Activated T-cell treated with anti-CD3 and anti-CD28 coated beads, Interleukin-2, amount 50 U/mL, for 72 hours (primary cell): ENCODE measurements around the gene HUWE1. TPM values are rescaled to one million over a fixed set of nuclear protein-coding genes. Genes with fewer than 3 reads are reported as not detected.
"Not testable (repeated sequence)": the region's sequence is repeated elsewhere in the genome, so short reads cannot be mapped to it uniquely, and the experiment has no call there.

ENCODE experiments used
- ATAC-seq, 2 donors: fragments of 150-1000 bp; cut with Tn5 transposase; replicated peaks in 1 of 2; 2 replicates each; pipeline ENCODE4 v1.10.0; 2021; ENCODE audit warnings: moderate library complexity in 2 of 2, mild to moderate bottlenecking in 1 of 2
- DNase-seq, 2 donors: peaks; one replicate each; pipeline ENCODE4 v3.0.0; 2021 to 2022; ENCODE audit warnings: mixed read lengths in 1 of 2
- H3K27ac Mint-ChIP-seq: one replicate; pipeline ENCODE4 v1.8.0; 2022; ENCODE audit warnings: mild to moderate bottlenecking, moderate library complexity, mixed read lengths
- H3K27me3 Mint-ChIP-seq: one replicate; pipeline ENCODE4 v1.8.0; 2022; ENCODE audit warnings: low read depth, mixed read lengths
- H3K36me3 Mint-ChIP-seq, 2 donors: one replicate each; pipeline ENCODE4 v1.8.0; 2022; ENCODE audit warnings: mixed read lengths in 2 of 2, mild to moderate bottlenecking in 1 of 2; ENCODE audit not compliant: insufficient read depth in 2 of 2
- H3K4me1 Mint-ChIP-seq: one replicate; pipeline ENCODE4 v1.8.0; 2022; ENCODE audit warnings: low read depth, mixed read lengths
- H3K4me3 Mint-ChIP-seq, 2 donors: one replicate each; pipeline ENCODE4 v1.8.0; 2022; ENCODE audit warnings: mild to moderate bottlenecking in 2 of 2, mixed read lengths in 2 of 2, moderate library complexity in 2 of 2
- H3K9me3 Mint-ChIP-seq, 2 donors: one replicate each; pipeline ENCODE4 v1.8.0; 2022; ENCODE audit warnings: mixed read lengths in 2 of 2
- total RNA-seq, 2 donors: library from RNA; stranded (reverse); gene quantifications; one replicate each; pipeline ENCODE4 v1.2.3, GENCODE V29; 2022

HUWE1 gene
- total RNA-seq, 2 donors from 2014 or later: 608 to 684 TPM

DNA sequence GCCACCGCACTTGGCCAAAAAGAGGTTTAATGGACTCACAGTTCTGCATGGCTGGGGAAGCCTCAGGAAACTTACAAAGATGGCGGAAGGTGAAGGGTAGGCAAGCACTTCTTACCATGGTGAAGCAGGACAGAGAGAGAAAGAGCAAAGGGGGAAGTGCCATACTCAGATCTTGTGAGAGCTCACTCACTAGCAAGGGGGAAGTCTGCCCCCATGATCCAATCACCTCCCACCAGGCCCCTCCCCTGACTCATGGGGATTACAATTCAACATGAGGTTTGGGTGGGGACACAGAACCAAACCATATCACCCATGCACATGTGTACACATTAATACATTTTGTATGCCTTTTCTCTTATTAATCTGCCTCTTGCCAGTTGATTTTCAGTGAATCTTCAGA is 175.2 kb downstream of the HUWE1 start:
- ATAC-seq: no peak
- no peaks in the 10 kb centered on the region for H3K9me3 Mint-ChIP-seq
- no peak overlapping the region for H3K27ac Mint-ChIP-seq
- no peak overlapping the region for H3K4me3 Mint-ChIP-seq
- no peaks in the 10 kb centered on the region for H3K4me1 Mint-ChIP-seq
- no peaks in the 10 kb centered on the region for H3K36me3 Mint-ChIP-seq
- H3K27me3 Mint-ChIP-seq: peaks cover 14% of the 10 kb centered on the region
- no peak for DNase-seq

DNA sequence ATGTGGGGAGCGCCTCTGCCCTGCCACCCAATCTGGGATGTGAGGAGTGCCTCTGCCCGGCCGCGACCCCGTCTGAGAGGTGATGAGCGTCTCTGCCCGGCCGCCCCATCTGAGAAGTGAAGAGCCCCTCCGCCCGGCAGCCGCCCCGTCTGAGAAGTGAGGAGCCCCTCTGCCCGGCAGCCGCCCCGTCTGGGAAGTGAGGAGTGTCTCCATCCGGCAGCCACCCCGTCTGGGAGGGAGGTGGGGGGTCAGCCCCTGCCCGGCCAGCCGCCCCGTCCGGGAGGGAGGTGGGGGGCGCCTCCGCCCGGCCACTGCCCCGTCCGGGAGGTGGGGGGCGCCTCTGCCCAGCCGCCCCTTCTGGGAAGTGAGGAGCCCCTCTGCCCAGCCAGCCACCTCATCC is 182.5 kb downstream of the HUWE1 start:
- not testable (repeated sequence) for H3K36me3 Mint-ChIP-seq, ATAC-seq, H3K4me3 Mint-ChIP-seq, DNase-seq, H3K4me1 Mint-ChIP-seq, H3K27ac Mint-ChIP-seq, H3K27me3 Mint-ChIP-seq, H3K9me3 Mint-ChIP-seq

DNA sequence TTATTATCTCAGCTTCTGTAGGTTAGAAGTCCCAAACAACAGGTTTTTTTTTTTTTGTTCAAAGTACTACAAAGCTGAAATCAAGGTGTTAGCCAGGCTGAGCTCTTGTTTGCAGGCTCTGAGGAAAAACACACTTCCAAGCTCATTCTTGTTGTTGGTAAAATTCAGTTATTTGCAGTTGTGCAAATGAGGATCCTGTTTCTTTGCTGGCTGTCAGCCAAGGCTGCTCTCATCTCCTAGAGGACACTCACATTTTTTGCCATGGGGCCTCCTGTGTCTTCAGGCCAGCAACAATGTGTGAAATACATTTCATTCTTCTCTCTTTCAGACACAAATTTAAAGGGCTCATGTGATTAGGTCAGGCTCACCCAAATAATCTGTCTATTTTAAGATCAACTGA is 192.1 kb downstream of the HUWE1 start:
- DNase-seq (no peak), ATAC-seq (no peak)
- H3K36me3 Mint-ChIP-seq: no peaks in the 10 kb centered on the region
- H3K4me3 Mint-ChIP-seq: no peak overlapping the region
- H3K27me3 Mint-ChIP-seq: peaks cover 47% of the 10 kb centered on the region
- H3K9me3 Mint-ChIP-seq: no peaks in the 10 kb centered on the region
- no peaks in the 10 kb centered on the region for H3K4me1 Mint-ChIP-seq
- no peak overlapping the region for H3K27ac Mint-ChIP-seq

DNA sequence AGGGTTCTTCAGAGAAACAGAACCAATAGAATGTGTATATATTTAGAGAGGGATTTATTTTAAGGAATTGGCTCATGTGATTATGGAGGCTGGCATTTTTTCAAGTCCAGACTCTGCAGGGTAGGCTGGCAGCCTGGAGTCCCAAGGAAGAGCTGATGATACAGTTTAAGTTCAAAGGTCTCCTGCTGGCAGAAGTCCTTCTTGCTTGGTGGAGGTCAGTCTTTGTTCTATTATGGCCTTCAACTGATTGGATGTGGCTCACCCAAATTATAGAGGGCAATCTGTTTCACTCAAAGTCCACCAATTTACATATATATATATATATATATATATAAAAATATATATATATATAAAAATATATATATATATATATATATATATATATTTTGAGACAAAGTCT is 200.2 kb downstream of the HUWE1 start:
- Mint-ChIP-seq H3K4me1 (no peaks in the 10 kb centered on the region), H3K36me3 (no peaks in the 10 kb centered on the region), H3K27me3 (peaks cover 44% of the 10 kb centered on the region), H3K4me3 (no peak overlapping the region), H3K27ac (no peak overlapping the region), H3K9me3 (no peaks in the 10 kb centered on the region)
- DNase-seq (no peak), ATAC-seq (no peak)

DNA sequence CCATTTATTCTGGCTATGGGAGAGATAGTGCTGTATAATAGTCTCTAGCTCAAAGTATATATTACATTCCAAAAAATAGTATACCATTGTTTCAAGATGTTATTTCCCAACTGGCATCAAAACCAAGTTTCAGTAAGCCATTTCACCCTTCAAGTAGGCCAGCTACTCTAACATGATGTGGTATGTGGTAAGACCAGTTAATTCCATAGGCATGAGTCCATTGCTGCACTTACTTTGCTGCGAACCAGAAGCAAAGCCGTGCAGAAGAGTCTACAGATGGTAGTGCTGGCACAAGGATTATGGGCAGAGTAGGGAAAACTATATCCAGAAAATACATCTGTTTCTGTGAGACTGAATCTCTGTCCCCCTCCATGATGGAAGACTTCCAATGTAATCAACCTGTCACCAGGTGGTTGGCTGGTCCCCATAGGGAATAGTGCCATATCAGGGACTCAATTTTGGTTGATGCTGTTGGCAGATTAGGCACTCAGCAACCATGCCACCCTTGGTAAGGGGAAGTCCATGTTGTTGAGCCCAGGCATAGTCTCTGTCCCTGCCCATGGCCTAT is 202.6 kb downstream of the HUWE1 start:
- no peaks in the 10 kb centered on the region for H3K4me1 Mint-ChIP-seq
- DNase-seq (no peak), ATAC-seq (no peak)
- H3K36me3 Mint-ChIP-seq: no peaks in the 10 kb centered on the region
- no peak overlapping the region for H3K4me3 Mint-ChIP-seq
- no peak overlapping the region for H3K27ac Mint-ChIP-seq
- no peaks in the 10 kb centered on the region for H3K9me3 Mint-ChIP-seq
- peaks cover 40% of the 10 kb centered on the region for H3K27me3 Mint-ChIP-seq

DNA sequence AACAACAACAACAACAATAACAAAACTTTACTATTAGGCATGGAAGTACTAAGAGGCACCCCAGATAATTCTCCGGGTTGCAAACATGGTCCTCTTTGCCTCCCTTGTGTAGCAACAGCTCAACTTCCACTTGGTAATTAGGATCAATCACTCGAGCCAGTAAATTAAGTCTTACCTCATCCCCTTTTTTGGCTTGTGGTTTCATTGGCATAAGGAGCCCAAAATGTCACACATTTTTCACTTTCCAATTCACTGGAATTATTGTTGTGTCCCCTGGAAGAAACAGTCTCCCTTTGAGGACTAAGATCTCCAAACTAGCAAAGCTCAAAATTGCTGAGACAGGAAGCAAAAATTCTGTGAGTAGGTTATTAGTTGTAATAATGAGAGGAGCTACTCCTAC is 203.1 kb downstream of the HUWE1 start:
- peaks cover 45% of the 10 kb centered on the region for H3K27me3 Mint-ChIP-seq

More for the DNA sequence above, 203.1 kb downstream of the HUWE1 start:
- Mint-ChIP-seq H3K4me1 (no peaks in the 10 kb centered on the region), H3K9me3 (no peaks in the 10 kb centered on the region), H3K36me3 (no peaks in the 10 kb centered on the region), H3K4me3 (no peak overlapping the region), H3K27ac (no peak overlapping the region)
- DNase-seq (no peak), ATAC-seq (no peak)
